GM12878 (cell line): ENCODE results near the gene AMPD3. TPM values are rescaled to one million over a fixed set of nuclear protein-coding genes. Genes with fewer than 3 reads are reported as not detected.

Experiments used
- ATAC-seq: fragments of 200-7000 bp; cut with Tn5 transposase; 3 replicates; pipeline ENCODE4 v1.9.1; 2020; ENCODE audit warnings: mild to moderate bottlenecking, moderate library complexity
- BruUV-seq: library from RNA; stranded (reverse); fragments of 400-500 nt; replicated peaks from 2 replicates; lab custom pipeline; 2021; lab: Mats Ljungman, UMichigan
- CTCF ChIA-PET: fragments of 300-600 bp; sonication (Branson Sonifier 250); formaldehyde crosslinking; extraction: SDS; loops from one replicate; lab custom pipeline; 2021; ENCODE audit warnings: inconsistent platforms; lab: Yijun Ruan, JAX
- POLR2A ChIA-PET: fragments of 350-600 bp; formaldehyde crosslinking; extraction: SDS; loops from one replicate; lab custom pipeline; 2021; ENCODE audit warnings: inconsistent platforms; lab: Charles Lee
- RAD21 ChIA-PET: fragments of 300-600 bp; sonication (Branson Sonifier 250); formaldehyde crosslinking; loops from one replicate; lab custom pipeline; 2023; ENCODE audit warnings: antibody characterized with exemption; ENCODE audit not compliant: unreplicated experiment; lab: Charles Lee
- SMC1A ChIA-PET: fragments of 300-600 bp; sonication (Branson Sonifier 250); formaldehyde crosslinking; loops from one replicate; lab custom pipeline; 2023; ENCODE audit not compliant: unreplicated experiment, uncharacterized antibody; lab: Charles Lee
- DNase-seq: peaks from one replicate; pipeline ENCODE4 v3.0.0-alpha.2; 2011; ENCODE audit warnings: low read depth, low spot score
- FAIRE-seq: peaks from 3 replicates; lab custom pipeline; 2011; peaks lifted over from hg19 to GRCh38; lab: Jason Lieb, UNC
- H2AFZ ChIP-seq: 2 replicates; pipeline ENCODE4 v1.6.0; 2011; ENCODE audit warnings: low read depth, low read length, control low read depth; ENCODE audit not compliant: control insufficient read depth
- H3K27ac ChIP-seq: 2 replicates; pipeline ENCODE4 v1.5.1; 2011; ENCODE audit warnings: control low read depth; ENCODE audit not compliant: control insufficient read depth, insufficient read depth
- H3K27me3 ChIP-seq, 2 experiments: replicated peaks in 1 of 2; 2 replicates each; pipeline versions ENCODE4 v1.6.0 to v1.6.1; 2011; ENCODE audit warnings: low read length in 1 of 2; ENCODE audit not compliant: control insufficient read depth in 2 of 2, insufficient read depth in 2 of 2
- H3K36me3 ChIP-seq, 2 experiments: 2 replicates each; pipeline ENCODE4 v1.5.1; 2011; ENCODE audit warnings: low read length in 1 of 2; ENCODE audit not compliant: control insufficient read depth in 2 of 2, insufficient read depth in 2 of 2
- H3K4me1 ChIP-seq: 2 replicates; pipeline ENCODE4 v1.6.1; 2011; ENCODE audit warnings: mild to moderate bottlenecking, low read length, moderate library complexity, mixed read lengths; ENCODE audit not compliant: control insufficient read depth, insufficient read depth
- H3K4me2 ChIP-seq: 2 replicates; pipeline ENCODE4 v1.6.0; 2011; ENCODE audit warnings: control low read depth; ENCODE audit not compliant: control insufficient read depth, insufficient read depth
- H3K4me3 ChIP-seq: fragments of 200-600 bp; sonication (generic); 2 replicates; pipeline ENCODE4 v1.5.1; 2016
- H3K79me2 ChIP-seq: 2 replicates; pipeline ENCODE4 v1.6.0; 2011; ENCODE audit warnings: low read length; ENCODE audit not compliant: control insufficient read depth, insufficient read depth
- H3K9ac ChIP-seq: 2 replicates; pipeline ENCODE4 v1.8.0; 2011; ENCODE audit warnings: low read length, control low read depth, mixed read lengths; ENCODE audit not compliant: control insufficient read depth, insufficient read depth
- H3K9me3 ChIP-seq: replicated peaks from 3 replicates; pipeline ENCODE4 v1.5.1; 2011; ENCODE audit warnings: mild to moderate bottlenecking, low read length; ENCODE audit not compliant: control insufficient read depth, insufficient read depth
- H4K20me1 ChIP-seq: 2 replicates; pipeline ENCODE4 v1.6.0; 2011; ENCODE audit not compliant: control insufficient read depth, insufficient read depth
- ATF2 ChIP-seq: IDR thresholded peaks from 2 replicates; pipeline ENCODE4 v1.6.1; 2012; ENCODE audit warnings: low read length, inconsistent platforms
- ATF7 ChIP-seq: fragments of 450-650 bp; IDR thresholded peaks from 2 replicates; pipeline ENCODE4 v1.6.1; 2016; ENCODE audit warnings: low read depth, mild to moderate bottlenecking
- CEBPB ChIP-seq, 2 experiments: fragments of 150-350 bp in 1 of 2; IDR thresholded peaks; 2 replicates each; pipeline ENCODE4 v1.6.1; 2012 to 2014; ENCODE audit warnings: low read depth in 2 of 2, low read length in 2 of 2, borderline replicate concordance in 1 of 2, inconsistent platforms in 1 of 2
- FOXK2 ChIP-seq: fragments of 450-650 bp; IDR thresholded peaks from 2 replicates; pipeline ENCODE4 v1.6.1; 2017; ENCODE audit warnings: mild to moderate bottlenecking, moderate library complexity
- IKZF1 ChIP-seq: fragments of 450-650 bp; conservative IDR thresholded peaks from 2 replicates; pipeline ENCODE4 v1.6.1; 2017; ENCODE audit warnings: antibody characterized with exemption, mild to moderate bottlenecking
- IRF3 ChIP-seq: fragments of 450-650 bp; IDR thresholded peaks from 2 replicates; pipeline ENCODE4 v1.6.1; 2014; ENCODE audit warnings: mild to moderate bottlenecking
- JUNB ChIP-seq: IDR thresholded peaks from 2 replicates; pipeline ENCODE4 v1.6.1; 2016; ENCODE audit warnings: antibody characterized with exemption, mild to moderate bottlenecking
- KDM1A ChIP-seq: fragments of 200-600 bp; sonication (generic); IDR thresholded peaks from 2 replicates; pipeline ENCODE4 v1.6.1; 2016; ENCODE audit warnings: borderline replicate concordance
- MEF2A ChIP-seq: IDR thresholded peaks from 2 replicates; pipeline ENCODE4 v1.6.1; 2011; ENCODE audit warnings: low read depth, mild to moderate bottlenecking, low read length, moderate library complexity; ENCODE audit not compliant: insufficient read depth
- in situ Hi-C: fragments of 300-500 bp; cut with MboI; formaldehyde crosslinking; loops from 9 replicates; pipeline ENCODE4 v1.14.3; 2018; ENCODE audit warnings: mixed read lengths
- intact Hi-C: fragments of 100-400 bp; cut with micrococcal nuclease; formaldehyde crosslinking; loops from one replicate; pipeline ENCODE4 v1.14.2; 2022; ENCODE audit not compliant: unreplicated experiment
- polyA plus RNA-seq, 11 experiments: library from polyadenylated mRNA; depleted of rRNA in 4 of 11; unstranded in 6 of 11; stranded (reverse) in 5 of 11; fragments of >200 nt; fragmentation: Nextera tagmentation in 4 of 11; fragmentation: Illumina TruSeq in 1 of 11; extraction: Ambion mirVana in 4 of 11; extraction: Trizol in 1 of 11; gene quantifications; 1 replicate in 1 of 11; 2 replicates in 10 of 11; pipeline versions ENCODE4 v1.2.1 to v1.2.3, GENCODE V29; 2011 to 2016; ENCODE audit warnings: inconsistent platforms in 2 of 11, missing spikeins in 2 of 11, low read depth in 1 of 11
- total RNA-seq, 4 experiments: library from RNA; depleted of rRNA in 3 of 4; stranded (reverse); fragments of >200 nt in 3 of 4; fragmentation: Illumina TruSeq in 1 of 4; extraction: Trizol in 1 of 4; gene quantifications; 2 replicates each; pipeline versions ENCODE4 v1.2.1 to v1.2.3, GENCODE V29; 2013 to 2021

Gene AMPD3
- total and polyA plus RNA-seq, 10 of the 15 experiments (the other 5 are each of a cell fraction or from before 2014, with no cell fraction given), result 5.6 to 28.6 (median 15.9) TPM

GRCh38 chr11:10438458-10438857, 16.6 kb upstream of the AMPD3 start:
- ChIA-PET CTCF (interaction anchor here (1.1 to 9.0 kb wide), 3 partner anchors 16 to 217 kb away, joined by 3 to 69 read pairs (median 3); partner anchors contain the start of gene AMPD3), SMC1A (interaction anchor here (1.2 to 2.4 kb wide), 6 partner anchors 13 to 211 kb away, joined by 3 to 8 read pairs (median 4); no protein-coding TSS in a partner anchor), POLR2A (no interaction called here), RAD21 (interaction anchor here (5.9 kb wide), 1 partner anchor 16 kb away, joined by 51 read pairs; the partner anchor contains the start of gene AMPD3)
- BruUV-seq, result no TSS peak
- in situ Hi-C loops (no loop called here), intact Hi-C loops (no loop called here)
- ATAC-seq (no peak), FAIRE-seq (no peak), DNase-seq (no peak)
- H2AFZ ChIP-seq, result no peak overlapping the region
- no peaks in the 10 kb centered on the region for H3K79me2 ChIP-seq
- H4K20me1 ChIP-seq, result no peaks in the 10 kb centered on the region
- peaks cover 14% of the 10 kb centered on the region for H3K4me1 ChIP-seq
- H3K4me3 ChIP-seq, result no peak overlapping the region
- no peaks in the 10 kb centered on the region for H3K36me3 ChIP-seq
- H3K27me3 ChIP-seq, result no peaks in the 10 kb centered on the region; a peak in 1 of 4 replicates
- no peak overlapping the region for H3K27ac ChIP-seq
- H3K4me2 ChIP-seq, result no peak overlapping the region
- H3K9ac ChIP-seq, result no peak overlapping the region
- H3K9me3 ChIP-seq, result no peaks in the 10 kb centered on the region
- TF ChIP-seq JUNB (no peak), FOXK2 (no peak), ATF2 (no peak), IRF3 (no peak), IKZF1 (no peak), MEF2A (no peak), ATF7 (no peak), KDM1A (no peak), CEBPB (IDR thresholded peaks at IDR 0.05; ENCODE audit: borderline replicate concordance in 1 of 2, low read depth in 2 of 2, low read length in 2 of 2) (no peak)
